Loucy (cell line): ENCODE data around the gene ANXA5.

Experiments
- H2AFZ ChIP-seq: fragments of 200-600 bp; sonication (generic); 2 replicates; pipeline ENCODE4 v1.6.0; 2016; ENCODE audit warnings: antibody characterized with exemption, mild to moderate bottlenecking, low read length, moderate library complexity
- H3F3A ChIP-seq: fragments of 200-600 bp; 2 replicates; pipeline ENCODE4 v1.6.0; 2016; ENCODE audit warnings: antibody characterized with exemption, low read depth, mild to moderate bottlenecking
- H3K27me3 ChIP-seq: fragments of 200-600 bp; sonication (generic); 2 replicates; pipeline ENCODE4 v1.6.1; 2014; ENCODE audit warnings: low read length, mild to moderate bottlenecking; ENCODE audit not compliant: insufficient read depth, poor library complexity, severe bottlenecking
- H3K36me3 ChIP-seq: fragments of 200-600 bp; sonication (generic); 2 replicates; pipeline ENCODE4 v1.6.1; 2016; ENCODE audit warnings: low read length; ENCODE audit not compliant: insufficient read depth
- H3K4me1 ChIP-seq: fragments of 200-600 bp; sonication (generic); 2 replicates; pipeline ENCODE4 v1.5.1; 2014; ENCODE audit warnings: low read length, mild to moderate bottlenecking; ENCODE audit not compliant: insufficient read depth, poor library complexity, severe bottlenecking
- H3K4me2 ChIP-seq: fragments of 200-600 bp; sonication (generic); 2 replicates; pipeline ENCODE4 v1.6.0; 2014; ENCODE audit warnings: antibody characterized with exemption, low read length, low read depth, mild to moderate bottlenecking; ENCODE audit not compliant: poor library complexity, severe bottlenecking
- H3K4me3 ChIP-seq: fragments of 200-600 bp; sonication (generic); 2 replicates; pipeline ENCODE4 v1.5.1; 2014; ENCODE audit warnings: low read length, mild to moderate bottlenecking, mixed read lengths; ENCODE audit not compliant: poor library complexity, severe bottlenecking
- H3K79me2 ChIP-seq: fragments of 200-600 bp; sonication (generic); 2 replicates; pipeline ENCODE4 v1.6.1; 2014; ENCODE audit warnings: low read length; ENCODE audit not compliant: insufficient read depth
- H3K9ac ChIP-seq: fragments of 200-600 bp; sonication (generic); 2 replicates; pipeline ENCODE4 v1.6.0; 2014; ENCODE audit warnings: mild to moderate bottlenecking, low read depth, low read length, moderate library complexity; ENCODE audit not compliant: poor library complexity, severe bottlenecking
- H3K9me2 ChIP-seq: fragments of 200-600 bp; sonication (generic); replicated peaks from 2 replicates; pipeline ENCODE4 v1.6.1; 2016; ENCODE audit warnings: low read depth, low read length, mixed read lengths
- H3K9me3 ChIP-seq: fragments of 200-600 bp; sonication (generic); 2 replicates; pipeline ENCODE4 v1.6.1; 2014; ENCODE audit warnings: mild to moderate bottlenecking, antibody characterized with exemption, low read length, low read depth; ENCODE audit not compliant: insufficient read depth
- H4K20me1 ChIP-seq: fragments of 200-600 bp; sonication (generic); 2 replicates; pipeline ENCODE4 v1.6.0; 2014; ENCODE audit warnings: antibody characterized with exemption, low read length, mild to moderate bottlenecking; ENCODE audit not compliant: insufficient read depth, poor library complexity, severe bottlenecking
- EZH2phosphoT487 ChIP-seq: fragments of 200-600 bp; IDR thresholded peaks from 2 replicates; pipeline ENCODE4 v1.6.1; 2018; ENCODE audit warnings: antibody characterized with exemption, mild to moderate bottlenecking, moderate library complexity, borderline replicate concordance
- TF ChIP-seq, protein P1 (sequence below): fragments of 200-600 bp; sonication (generic); conservative IDR thresholded peaks from 2 replicates; pipeline ENCODE4 v1.5.1; 2014; ENCODE audit warnings: mild to moderate bottlenecking, antibody characterized with exemption, low read length

Gene ANXA5

GRCh38 chr4:121698236-121698671 lies 1.5 kb upstream of the ANXA5 start:
- no peak overlapping the region for H2AFZ ChIP-seq
- no peak overlapping the region for H3K9ac ChIP-seq
- H3F3A ChIP-seq: no peaks in the 10 kb centered on the region
- TF ChIP-seq, protein P1, sequence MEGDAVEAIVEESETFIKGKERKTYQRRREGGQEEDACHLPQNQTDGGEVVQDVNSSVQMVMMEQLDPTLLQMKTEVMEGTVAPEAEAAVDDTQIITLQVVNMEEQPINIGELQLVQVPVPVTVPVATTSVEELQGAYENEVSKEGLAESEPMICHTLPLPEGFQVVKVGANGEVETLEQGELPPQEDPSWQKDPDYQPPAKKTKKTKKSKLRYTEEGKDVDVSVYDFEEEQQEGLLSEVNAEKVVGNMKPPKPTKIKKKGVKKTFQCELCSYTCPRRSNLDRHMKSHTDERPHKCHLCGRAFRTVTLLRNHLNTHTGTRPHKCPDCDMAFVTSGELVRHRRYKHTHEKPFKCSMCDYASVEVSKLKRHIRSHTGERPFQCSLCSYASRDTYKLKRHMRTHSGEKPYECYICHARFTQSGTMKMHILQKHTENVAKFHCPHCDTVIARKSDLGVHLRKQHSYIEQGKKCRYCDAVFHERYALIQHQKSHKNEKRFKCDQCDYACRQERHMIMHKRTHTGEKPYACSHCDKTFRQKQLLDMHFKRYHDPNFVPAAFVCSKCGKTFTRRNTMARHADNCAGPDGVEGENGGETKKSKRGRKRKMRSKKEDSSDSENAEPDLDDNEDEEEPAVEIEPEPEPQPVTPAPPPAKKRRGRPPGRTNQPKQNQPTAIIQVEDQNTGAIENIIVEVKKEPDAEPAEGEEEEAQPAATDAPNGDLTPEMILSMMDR: no peak
- TF ChIP-seq EZH2phosphoT487: no peak
- H3K4me1 ChIP-seq: no peaks in the 10 kb centered on the region
- no peak overlapping the region for H3K4me3 ChIP-seq
- no peaks in the 10 kb centered on the region for H3K79me2 ChIP-seq
- no peaks in the 10 kb centered on the region for H3K27me3 ChIP-seq
- no peak overlapping the region for H3K4me2 ChIP-seq
- H3K9me2 ChIP-seq: no peaks in the 10 kb centered on the region
- no peaks in the 10 kb centered on the region for H3K9me3 ChIP-seq
- H4K20me1 ChIP-seq: no peaks in the 10 kb centered on the region
- H3K36me3 ChIP-seq: no peaks in the 10 kb centered on the region

DNA sequence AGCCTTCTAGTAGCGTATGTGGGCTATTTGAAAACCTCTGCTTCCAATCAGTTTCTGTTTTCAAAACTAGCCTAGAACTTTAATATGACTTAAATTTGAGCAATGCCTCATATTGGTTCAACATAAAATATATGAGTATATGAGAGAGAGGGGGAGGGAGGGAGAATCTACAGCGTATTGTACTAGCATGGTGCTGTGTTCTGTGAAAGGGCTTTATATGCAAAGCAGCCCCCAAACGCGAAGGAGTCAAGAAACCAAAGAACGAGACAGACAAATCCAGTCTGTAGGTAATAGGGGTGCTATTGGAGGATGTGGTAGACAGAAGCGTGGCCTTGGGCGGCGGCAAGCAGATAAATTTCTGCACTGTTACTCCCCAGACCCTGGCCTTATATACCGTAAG lies 784 bp upstream of the ANXA5 start:
- Histone ChIP-seq H3K9me2 (no peaks in the 10 kb centered on the region), H3K4me1 (no peaks in the 10 kb centered on the region), H3K4me3 (no peak overlapping the region), H3K9me3 (no peaks in the 10 kb centered on the region), H3K9ac (no peak overlapping the region), H3K36me3 (no peaks in the 10 kb centered on the region), H3F3A (no peaks in the 10 kb centered on the region), H3K27me3 (no peaks in the 10 kb centered on the region), H2AFZ (no peak overlapping the region), H4K20me1 (no peaks in the 10 kb centered on the region), H3K4me2 (no peak overlapping the region), H3K79me2 (no peaks in the 10 kb centered on the region)
- no peak for TF ChIP-seq EZH2phosphoT487
- TF ChIP-seq, protein P1: no peak

DNA sequence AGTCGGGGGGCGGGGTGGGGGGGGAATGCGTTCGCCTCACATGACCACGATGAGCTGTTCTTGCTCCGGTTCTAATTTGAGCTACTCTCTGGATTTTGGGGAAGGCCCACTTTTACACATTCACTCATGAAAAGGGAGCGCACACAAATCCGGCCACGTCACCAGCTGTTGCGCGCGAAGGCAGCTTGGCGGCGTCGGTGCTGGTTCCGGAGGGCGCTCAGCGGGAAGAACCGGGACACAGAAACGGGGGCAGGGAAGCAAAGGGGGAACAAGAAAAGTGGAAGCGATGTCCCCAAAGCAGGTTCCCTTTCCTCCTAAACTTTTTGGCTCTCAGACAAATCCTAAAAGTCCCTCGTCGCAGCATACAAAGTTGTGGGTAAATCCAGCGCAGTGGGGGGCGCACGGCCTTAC lies 605 bp downstream of the ANXA5 start:
- Histone ChIP-seq H3K9me3 (no peaks in the 10 kb centered on the region), H2AFZ (no peak overlapping the region), H3K9me2 (no peaks in the 10 kb centered on the region), H3K9ac (no peak overlapping the region), H3K79me2 (no peaks in the 10 kb centered on the region), H3K27me3 (no peaks in the 10 kb centered on the region), H3K4me1 (no peaks in the 10 kb centered on the region), H3K36me3 (no peaks in the 10 kb centered on the region), H3K4me2 (no peak overlapping the region), H4K20me1 (no peaks in the 10 kb centered on the region), H3F3A (no peaks in the 10 kb centered on the region), H3K4me3 (no peak overlapping the region)
- TF ChIP-seq, protein P1: no peak
- no peak for TF ChIP-seq EZH2phosphoT487
